Thyroid gland (tissue), 4 donors: ENCODE measurements around the gene RALGPS2.

Source experiments
- POLR2A ChIP-seq, 2 donors: fragments of 450-650 bp; IDR thresholded peaks; one replicate each; pipeline ENCODE4 v1.6.1; 2017; ENCODE audit warnings: antibody characterized with exemption in 2 of 2, mild to moderate bottlenecking in 2 of 2, moderate library complexity in 1 of 2
- TF ChIP-seq, protein P1 (sequence below), 6 experiments: fragments of 200-600 bp in 3 of 6; fragments of 450-650 bp in 3 of 6; sonication (generic) in 3 of 6; IDR thresholded peaks; one replicate each; pipeline ENCODE4 v1.5.1; 2016 to 2019; ENCODE audit warnings: antibody characterized with exemption in 6 of 6, mild to moderate bottlenecking in 2 of 6, inconsistent platforms in 1 of 6, moderate library complexity in 1 of 6

DNA sequence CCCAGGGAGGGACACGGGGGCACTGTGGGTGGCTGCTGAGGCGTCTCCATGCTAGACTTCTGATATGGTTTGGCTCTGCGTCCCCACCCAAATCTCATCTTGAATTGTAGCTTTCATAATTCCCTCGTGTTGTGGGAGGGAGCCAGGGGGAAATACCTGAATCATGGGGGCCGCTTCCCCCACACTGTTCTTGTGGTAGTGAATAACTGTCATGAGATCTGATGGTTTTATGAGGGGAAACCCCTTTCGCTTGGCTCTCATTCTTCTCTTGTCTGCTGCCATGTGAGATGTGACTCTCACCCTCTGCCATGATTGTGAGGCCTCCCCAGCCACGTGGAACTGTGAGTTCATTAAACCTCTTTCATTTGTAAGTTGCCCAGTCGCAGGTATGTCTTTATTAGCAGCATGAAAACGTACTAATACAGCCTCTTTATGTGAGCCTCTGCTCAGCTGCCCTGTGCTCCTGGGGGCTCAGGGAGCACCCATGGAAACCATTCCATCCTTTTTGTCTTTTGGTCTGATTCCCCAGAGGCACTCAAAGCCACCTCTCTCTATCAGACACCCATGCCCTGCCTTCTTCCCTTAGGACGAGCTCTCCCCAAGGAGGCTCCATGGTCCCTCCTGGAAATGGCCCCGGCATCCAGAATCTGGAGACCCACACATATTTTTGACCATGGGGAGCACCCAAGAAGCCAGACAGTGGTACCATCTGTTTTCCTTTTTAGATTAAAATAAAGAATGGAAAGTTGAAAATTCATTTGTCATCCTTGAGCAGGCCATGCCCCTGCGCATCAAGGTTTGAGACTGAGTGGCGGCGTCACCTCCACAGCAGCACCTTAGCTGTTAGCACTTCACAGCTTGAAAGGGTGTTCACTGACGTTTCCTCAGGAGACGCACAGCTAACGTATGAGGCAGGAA lies 234.8 kb downstream of the RALGPS2 start:
- TF ChIP-seq, protein P1, sequence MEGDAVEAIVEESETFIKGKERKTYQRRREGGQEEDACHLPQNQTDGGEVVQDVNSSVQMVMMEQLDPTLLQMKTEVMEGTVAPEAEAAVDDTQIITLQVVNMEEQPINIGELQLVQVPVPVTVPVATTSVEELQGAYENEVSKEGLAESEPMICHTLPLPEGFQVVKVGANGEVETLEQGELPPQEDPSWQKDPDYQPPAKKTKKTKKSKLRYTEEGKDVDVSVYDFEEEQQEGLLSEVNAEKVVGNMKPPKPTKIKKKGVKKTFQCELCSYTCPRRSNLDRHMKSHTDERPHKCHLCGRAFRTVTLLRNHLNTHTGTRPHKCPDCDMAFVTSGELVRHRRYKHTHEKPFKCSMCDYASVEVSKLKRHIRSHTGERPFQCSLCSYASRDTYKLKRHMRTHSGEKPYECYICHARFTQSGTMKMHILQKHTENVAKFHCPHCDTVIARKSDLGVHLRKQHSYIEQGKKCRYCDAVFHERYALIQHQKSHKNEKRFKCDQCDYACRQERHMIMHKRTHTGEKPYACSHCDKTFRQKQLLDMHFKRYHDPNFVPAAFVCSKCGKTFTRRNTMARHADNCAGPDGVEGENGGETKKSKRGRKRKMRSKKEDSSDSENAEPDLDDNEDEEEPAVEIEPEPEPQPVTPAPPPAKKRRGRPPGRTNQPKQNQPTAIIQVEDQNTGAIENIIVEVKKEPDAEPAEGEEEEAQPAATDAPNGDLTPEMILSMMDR (IDR thresholded peaks at IDR 0.05) = no peak
- TF ChIP-seq POLR2A (IDR thresholded peaks at IDR 0.05) = no peak
